Neural cell (in vitro differentiated cells): Measurements from ENCODE around the gene KIAA0586. TPM values are rescaled to one million over a fixed set of nuclear protein-coding genes. Genes with fewer than 3 reads are reported as not detected.

ENCODE experiments used
- H2AFZ ChIP-seq: fragments of 200-600, 300-800 bp; sonication (generic), shearing (Covaris generic); 2 replicates; pipeline ENCODE4 v1.6.0; 2014; ENCODE audit warnings: low read depth, mild to moderate bottlenecking, antibody characterized with exemption, low read length, moderate library complexity
- H3F3A ChIP-seq: fragments of 200-600 bp; shearing (Covaris generic); 2 replicates; pipeline ENCODE4 v1.6.1; 2016; ENCODE audit warnings: mild to moderate bottlenecking, moderate library complexity, mixed read lengths, antibody characterized with exemption, low read length; ENCODE audit not compliant: insufficient read depth, poor library complexity, severe bottlenecking
- H3K27ac ChIP-seq: fragments of 200-600, 300-800 bp; sonication (generic), shearing (Covaris generic); 2 replicates; pipeline ENCODE4 v1.5.1; 2014; ENCODE audit warnings: mild to moderate bottlenecking, low read length, moderate library complexity
- H3K27me3 ChIP-seq: fragments of 300-800, 200-600 bp; sonication (generic), shearing (Covaris generic); 2 replicates; pipeline ENCODE4 v1.6.0; 2014; ENCODE audit warnings: mild to moderate bottlenecking, low read depth, low read length, moderate library complexity; ENCODE audit not compliant: insufficient read depth
- H3K36me3 ChIP-seq: fragments of 300-800, 200-600 bp; sonication (generic), shearing (Covaris generic); 2 replicates; pipeline ENCODE4 v1.5.1; 2014; ENCODE audit warnings: mild to moderate bottlenecking, antibody characterized with exemption, low read length, moderate library complexity; ENCODE audit not compliant: insufficient read depth
- H3K4me2 ChIP-seq: fragments of 300-800, 200-600 bp; sonication (generic), shearing (Covaris generic); 2 replicates; pipeline ENCODE4 v1.6.0; 2014; ENCODE audit warnings: mild to moderate bottlenecking, low read length
- H3K4me3 ChIP-seq: fragments of 300-800, 200-600 bp; sonication (generic), shearing (Covaris generic); 2 replicates; pipeline ENCODE4 v1.5.1; 2014; ENCODE audit warnings: mild to moderate bottlenecking, low read length, moderate library complexity
- H3K79me2 ChIP-seq: fragments of 200-600 bp; shearing (Covaris generic); replicated peaks from 2 replicates; pipeline ENCODE4 v1.6.0; 2014; ENCODE audit warnings: mild to moderate bottlenecking, low read length, moderate library complexity; ENCODE audit not compliant: insufficient read depth
- H3K9ac ChIP-seq: fragments of 300-800, 200-600 bp; sonication (generic), shearing (Covaris generic); 2 replicates; pipeline ENCODE4 v1.6.1; 2016; ENCODE audit warnings: mild to moderate bottlenecking, low read length, mixed read lengths
- H3K9me2 ChIP-seq: fragments of 200-600 bp; shearing (Covaris generic); 2 replicates; pipeline ENCODE4 v1.6.1; 2016; ENCODE audit warnings: mild to moderate bottlenecking, low read length, mixed read lengths; ENCODE audit not compliant: insufficient read depth
- H3K9me3 ChIP-seq: fragments of 200-600, 300-800 bp; sonication (generic), shearing (Covaris generic); 2 replicates; pipeline ENCODE4 v1.6.1; 2016; ENCODE audit warnings: mild to moderate bottlenecking, mixed run types, low read length, moderate library complexity, mixed read lengths
- H4K20me1 ChIP-seq: fragments of 200-600 bp; shearing (Covaris generic); 2 replicates; pipeline ENCODE4 v1.6.1; 2016; ENCODE audit warnings: mild to moderate bottlenecking, mixed run types; ENCODE audit not compliant: insufficient read depth
- EP300 ChIP-seq: fragments of 450-650 bp; conservative IDR thresholded peaks from 2 replicates; pipeline ENCODE4 v1.6.1; 2014; ENCODE audit warnings: antibody characterized with exemption, mild to moderate bottlenecking, moderate library complexity; ENCODE audit not compliant: poor library complexity, severe bottlenecking
- EZH2 ChIP-seq: fragments of 200-600, 300-800 bp; shearing (Covaris generic), sonication (generic); IDR thresholded peaks from 2 replicates; pipeline ENCODE4 v1.6.1; 2014; ENCODE audit warnings: antibody characterized with exemption, low read length, borderline replicate concordance, mild to moderate bottlenecking; ENCODE audit not compliant: insufficient read depth, poor library complexity, severe bottlenecking
- MXI1 ChIP-seq: fragments of 450-650 bp; conservative IDR thresholded peaks from 2 replicates; pipeline ENCODE4 v1.6.1; 2014; ENCODE audit warnings: antibody characterized with exemption, mild to moderate bottlenecking; ENCODE audit not compliant: poor library complexity, severe bottlenecking
- POLR2AphosphoS5 ChIP-seq: IDR thresholded peaks from 2 replicates; pipeline ENCODE4 v1.6.1; 2012
- RAD21 ChIP-seq: fragments of 450-650 bp; conservative IDR thresholded peaks from 2 replicates; pipeline ENCODE4 v1.6.1; 2014; ENCODE audit warnings: antibody characterized with exemption, mild to moderate bottlenecking, moderate library complexity
- SMC3 ChIP-seq: fragments of 450-650 bp; conservative IDR thresholded peaks from 2 replicates; pipeline ENCODE4 v1.6.1; 2014; ENCODE audit warnings: antibody characterized with exemption, mild to moderate bottlenecking, moderate library complexity; ENCODE audit not compliant: poor library complexity
- TAF1 ChIP-seq: IDR thresholded peaks from 2 replicates; pipeline ENCODE4 v1.6.1; 2012; ENCODE audit warnings: low read depth
- polyA plus RNA-seq: library from polyadenylated mRNA; depleted of rRNA; stranded (reverse); fragments of >200 nt; gene quantifications from 2 replicates; pipeline ENCODE4 v1.2.3, GENCODE V29; 2014
- TF ChIP-seq, protein P1 (sequence below): IDR thresholded peaks from 2 replicates; pipeline ENCODE4 v1.6.1; 2012; ENCODE audit warnings: borderline replicate concordance
- TF ChIP-seq, protein P2 (sequence below): fragments of 450-650 bp; IDR thresholded peaks from 2 replicates; pipeline ENCODE4 v1.5.1; 2014; ENCODE audit warnings: antibody characterized with exemption, mild to moderate bottlenecking, moderate library complexity; ENCODE audit not compliant: poor library complexity, severe bottlenecking

KIAA0586 gene
- polyA plus RNA-seq, 1 donor from 2014 or later: 8.0 TPM

DNA sequence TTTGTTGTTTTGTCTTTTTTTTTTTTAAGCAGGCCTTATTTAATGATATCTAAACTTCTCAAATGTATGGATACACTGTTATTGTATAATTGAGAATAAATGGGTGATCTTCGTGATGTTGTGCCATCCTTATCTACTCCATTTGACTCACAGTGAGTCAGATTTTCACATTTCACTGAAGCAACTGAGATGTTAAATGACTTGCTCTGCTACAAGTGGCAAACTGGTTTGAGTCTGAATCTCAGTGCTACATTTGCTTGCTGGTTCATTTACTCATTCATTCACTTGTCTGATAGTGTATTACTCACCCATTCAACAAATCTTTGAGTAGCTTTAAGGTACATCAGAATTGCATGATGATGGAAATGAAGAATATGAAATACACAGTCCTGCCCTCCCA lies 2.6 kb downstream of the KIAA0586 start:
- peak overlapping the region; percentile 92 for H3K4me3 ChIP-seq
- H3K4me2 ChIP-seq: peak overlapping the region; percentile 80
- no peaks in the 10 kb centered on the region for H4K20me1 ChIP-seq
- H2AFZ ChIP-seq: no peak overlapping the region
- H3F3A ChIP-seq: no peaks in the 10 kb centered on the region
- H3K9me2 ChIP-seq: no peaks in the 10 kb centered on the region
- no peaks in the 10 kb centered on the region for H3K9me3 ChIP-seq
- H3K9ac ChIP-seq: no peak overlapping the region
- H3K36me3 ChIP-seq: no peaks in the 10 kb centered on the region
- H3K27ac ChIP-seq: no peak overlapping the region
- no peaks in the 10 kb centered on the region for H3K27me3 ChIP-seq
- H3K79me2 ChIP-seq: peaks cover 27% of the 10 kb centered on the region
- TF ChIP-seq MXI1: no peak
- TF ChIP-seq EP300: no peak
- TF ChIP-seq TAF1: no peak
- TF ChIP-seq POLR2AphosphoS5: no peak

GRCh38 chr14:58439476-58439875 lies 12.0 kb downstream of the KIAA0586 start:
- Histone ChIP-seq H3K36me3 (no peaks in the 10 kb centered on the region), H3K79me2 (no peaks in the 10 kb centered on the region), H4K20me1 (no peaks in the 10 kb centered on the region), H3K27ac (no peak overlapping the region), H3F3A (no peaks in the 10 kb centered on the region), H3K9ac (no peak overlapping the region), H2AFZ (no peak overlapping the region), H3K4me2 (no peak overlapping the region), H3K4me3 (no peak overlapping the region), H3K9me3 (no peaks in the 10 kb centered on the region), H3K9me2 (no peaks in the 10 kb centered on the region), H3K27me3 (no peaks in the 10 kb centered on the region)
- TF ChIP-seq EZH2 (no peak), TAF1 (no peak), MXI1 (no peak), POLR2AphosphoS5 (no peak), SMC3 (no peak), EP300 (no peak), RAD21 (no peak)
- TF ChIP-seq, protein P1, sequence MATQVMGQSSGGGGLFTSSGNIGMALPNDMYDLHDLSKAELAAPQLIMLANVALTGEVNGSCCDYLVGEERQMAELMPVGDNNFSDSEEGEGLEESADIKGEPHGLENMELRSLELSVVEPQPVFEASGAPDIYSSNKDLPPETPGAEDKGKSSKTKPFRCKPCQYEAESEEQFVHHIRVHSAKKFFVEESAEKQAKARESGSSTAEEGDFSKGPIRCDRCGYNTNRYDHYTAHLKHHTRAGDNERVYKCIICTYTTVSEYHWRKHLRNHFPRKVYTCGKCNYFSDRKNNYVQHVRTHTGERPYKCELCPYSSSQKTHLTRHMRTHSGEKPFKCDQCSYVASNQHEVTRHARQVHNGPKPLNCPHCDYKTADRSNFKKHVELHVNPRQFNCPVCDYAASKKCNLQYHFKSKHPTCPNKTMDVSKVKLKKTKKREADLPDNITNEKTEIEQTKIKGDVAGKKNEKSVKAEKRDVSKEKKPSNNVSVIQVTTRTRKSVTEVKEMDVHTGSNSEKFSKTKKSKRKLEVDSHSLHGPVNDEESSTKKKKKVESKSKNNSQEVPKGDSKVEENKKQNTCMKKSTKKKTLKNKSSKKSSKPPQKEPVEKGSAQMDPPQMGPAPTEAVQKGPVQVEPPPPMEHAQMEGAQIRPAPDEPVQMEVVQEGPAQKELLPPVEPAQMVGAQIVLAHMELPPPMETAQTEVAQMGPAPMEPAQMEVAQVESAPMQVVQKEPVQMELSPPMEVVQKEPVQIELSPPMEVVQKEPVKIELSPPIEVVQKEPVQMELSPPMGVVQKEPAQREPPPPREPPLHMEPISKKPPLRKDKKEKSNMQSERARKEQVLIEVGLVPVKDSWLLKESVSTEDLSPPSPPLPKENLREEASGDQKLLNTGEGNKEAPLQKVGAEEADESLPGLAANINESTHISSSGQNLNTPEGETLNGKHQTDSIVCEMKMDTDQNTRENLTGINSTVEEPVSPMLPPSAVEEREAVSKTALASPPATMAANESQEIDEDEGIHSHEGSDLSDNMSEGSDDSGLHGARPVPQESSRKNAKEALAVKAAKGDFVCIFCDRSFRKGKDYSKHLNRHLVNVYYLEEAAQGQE: no peak
- TF ChIP-seq, protein P2, sequence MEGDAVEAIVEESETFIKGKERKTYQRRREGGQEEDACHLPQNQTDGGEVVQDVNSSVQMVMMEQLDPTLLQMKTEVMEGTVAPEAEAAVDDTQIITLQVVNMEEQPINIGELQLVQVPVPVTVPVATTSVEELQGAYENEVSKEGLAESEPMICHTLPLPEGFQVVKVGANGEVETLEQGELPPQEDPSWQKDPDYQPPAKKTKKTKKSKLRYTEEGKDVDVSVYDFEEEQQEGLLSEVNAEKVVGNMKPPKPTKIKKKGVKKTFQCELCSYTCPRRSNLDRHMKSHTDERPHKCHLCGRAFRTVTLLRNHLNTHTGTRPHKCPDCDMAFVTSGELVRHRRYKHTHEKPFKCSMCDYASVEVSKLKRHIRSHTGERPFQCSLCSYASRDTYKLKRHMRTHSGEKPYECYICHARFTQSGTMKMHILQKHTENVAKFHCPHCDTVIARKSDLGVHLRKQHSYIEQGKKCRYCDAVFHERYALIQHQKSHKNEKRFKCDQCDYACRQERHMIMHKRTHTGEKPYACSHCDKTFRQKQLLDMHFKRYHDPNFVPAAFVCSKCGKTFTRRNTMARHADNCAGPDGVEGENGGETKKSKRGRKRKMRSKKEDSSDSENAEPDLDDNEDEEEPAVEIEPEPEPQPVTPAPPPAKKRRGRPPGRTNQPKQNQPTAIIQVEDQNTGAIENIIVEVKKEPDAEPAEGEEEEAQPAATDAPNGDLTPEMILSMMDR: no peak

- TF ChIP-seq TAF1 (no peak), EZH2 (no peak), POLR2AphosphoS5 (no peak), SMC3 (no peak), MXI1 (no peak), RAD21 (no peak), EP300 (no peak)
- TF ChIP-seq, protein P2: no peak
- TF ChIP-seq, protein P1: no peak
- no peaks in the 10 kb centered on the region for H3K36me3 ChIP-seq
- no peaks in the 10 kb centered on the region for H3K27me3 ChIP-seq
Observed at GRCh38 chr14:58444627-58445026, 17.1 kb downstream of the KIAA0586 start.

More at GRCh38 chr14:58444627-58445026, 17.1 kb downstream of the KIAA0586 start:
- Histone ChIP-seq H3K4me3 (no peak overlapping the region), H3F3A (no peaks in the 10 kb centered on the region), H3K9me2 (no peaks in the 10 kb centered on the region), H3K79me2 (no peaks in the 10 kb centered on the region), H2AFZ (no peak overlapping the region), H3K9ac (no peak overlapping the region), H3K27ac (no peak overlapping the region), H3K9me3 (no peaks in the 10 kb centered on the region), H4K20me1 (no peaks in the 10 kb centered on the region), H3K4me2 (no peak overlapping the region)
